Upper lobe of left lung (tissue), 6 donors: ENCODE results near the gene ALDH5A1. TPM values are rescaled to one million over a fixed set of nuclear protein-coding genes. Genes with fewer than 3 reads are reported as not detected.
A peak's percentile ranks its signal among the peaks of the same experiment; 100 is the strongest.

ENCODE experiments used
- ATAC-seq, 2 donors: fragments of 200-7000 bp; cut with Tn5 transposase; one replicate each; pipeline ENCODE4 v1.9.1; 2022; ENCODE audit warnings: mild to moderate bottlenecking in 2 of 2, moderate library complexity in 2 of 2; ENCODE audit not compliant: low FRiP score in 2 of 2
- DNase-seq, 2 donors: peaks; one replicate each; pipeline ENCODE4 v3.0.0-alpha.2; 2019 to 2020
- H3K27ac ChIP-seq, 4 donors: fragments of 200-600 bp; sonication (generic); one replicate each; pipeline ENCODE4 v1.5.1; 2016 to 2019
- H3K27me3 ChIP-seq, 4 donors: fragments of 200-600 bp; sonication (generic); one replicate each; pipeline ENCODE4 v1.5.1; 2017 to 2019
- H3K36me3 ChIP-seq, 4 donors: fragments of 200-600 bp; sonication (generic); one replicate each; pipeline ENCODE4 v1.5.1; 2016 to 2019
- H3K4me1 ChIP-seq, 4 donors: fragments of 200-600 bp; sonication (generic); one replicate each; pipeline ENCODE4 v1.5.1; 2018 to 2019
- H3K4me3 ChIP-seq, 4 donors: fragments of 200-600 bp; sonication (generic); one replicate each; pipeline ENCODE4 v1.5.1; 2017 to 2019; ENCODE audit warnings: mild to moderate bottlenecking in 2 of 4, moderate library complexity in 1 of 4
- H3K9me3 ChIP-seq, 4 donors: fragments of 200-600 bp; sonication (generic); one replicate each; pipeline ENCODE4 v1.5.1; 2018 to 2019
- EP300 ChIP-seq, 4 donors: sonication (generic); formaldehyde crosslinking; IDR thresholded peaks; one replicate each; pipeline ENCODE4 v1.5.1; 2017; ENCODE audit warnings: antibody characterized with exemption in 4 of 4, control low read depth in 2 of 4
- POLR2A ChIP-seq, 4 donors: fragments of 450-650 bp; IDR thresholded peaks; one replicate each; pipeline ENCODE4 v1.5.1; 2016 to 2017; ENCODE audit warnings: antibody characterized with exemption in 4 of 4, mild to moderate bottlenecking in 2 of 4
- POLR2AphosphoS5 ChIP-seq, 2 donors: sonication (generic); formaldehyde crosslinking; IDR thresholded peaks; one replicate each; pipeline ENCODE4 v1.5.1; 2017; ENCODE audit warnings: antibody characterized with exemption in 2 of 2
- WGBS, 2 donors: methylation state at CpG; one replicate each; pipeline ENCODE4 v1.1.5; 2017 to 2018; 5-methylcytosine and 5-hydroxymethylcytosine counted together
- total RNA-seq, 6 donors: library from RNA; depleted of rRNA in 4 of 6; stranded (reverse); fragments of >200 nt in 4 of 6; gene quantifications; one replicate each; pipeline versions ENCODE4 v1.1.0 to v1.2.1, GENCODE V29; 2016 to 2021
- TF ChIP-seq, protein P1 (sequence below), 6 experiments: fragments of 450-650 bp in 4 of 6; fragments of 200-600 bp in 2 of 6; sonication (generic) in 2 of 6; IDR thresholded peaks; one replicate each; pipeline ENCODE4 v1.5.1; 2016 to 2019; ENCODE audit warnings: antibody characterized with exemption in 6 of 6
- donor health status: DM: no; HTN: no; CAD: no; lungs with moderate emphysema.
- donor health status: DM: no; HTN: yes; CAD: no; lungs with severe emphysema.

Gene ALDH5A1
- total RNA-seq, 6 donors from 2014 or later: 7.3 to 21.1 (median 12.4) TPM

DNA sequence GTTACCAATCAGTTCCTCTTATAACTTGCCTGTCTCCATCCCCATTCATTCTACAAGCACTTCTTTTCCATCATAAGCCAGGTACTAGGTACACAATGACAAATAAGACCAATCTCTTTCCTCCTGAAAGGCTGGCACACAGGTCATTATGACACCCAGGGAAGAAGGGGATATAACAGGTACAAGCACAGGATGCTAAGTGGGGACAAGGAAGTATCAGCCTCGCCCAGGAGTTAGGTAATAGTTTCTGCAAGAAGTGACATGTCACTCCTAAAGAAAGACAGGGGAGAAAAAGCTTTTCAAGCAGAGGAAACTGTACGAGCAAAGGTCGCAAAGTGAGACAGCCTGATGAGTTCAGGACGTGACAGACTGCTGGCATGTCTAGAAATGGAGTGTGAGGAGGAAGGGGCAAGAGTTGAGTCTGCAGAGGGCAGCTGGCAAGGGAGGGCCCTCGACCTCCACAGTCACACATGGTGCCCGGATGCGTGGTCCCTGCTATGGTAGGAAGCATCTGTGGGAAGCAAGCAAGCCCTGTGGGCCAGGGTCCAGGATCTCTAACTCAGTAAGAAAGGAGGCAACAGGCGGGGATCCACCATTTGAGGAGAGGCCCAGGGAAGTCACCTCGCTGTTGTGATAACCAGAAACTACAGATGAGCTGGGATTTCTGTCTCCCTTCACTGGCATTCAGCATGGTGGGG, 45.8 kb upstream of the ALDH5A1 start:
- ATAC-seq (no peak), DNase-seq (no peak)
- 63 to 70% methylated on average over 9 of the region's 9 CpGs for WGBS, 2 donors

GRCh38 chr6:24451581-24452388, 43.0 kb upstream of the ALDH5A1 start:
- Histone ChIP-seq H3K9me3 (no peaks in the 10 kb centered on the region), H3K4me3 (no peak overlapping the region), H3K36me3 (no peaks in the 10 kb centered on the region), H3K4me1 (no peaks in the 10 kb centered on the region), H3K27me3 (no peaks in the 10 kb centered on the region), H3K27ac (peak overlapping the region in 3 of 4 donors; percentile 9 to 64 (median 46))
- 69% methylated on average over 13 of the region's 13 CpGs for WGBS, 2 donors
- TF ChIP-seq POLR2AphosphoS5 (IDR thresholded peaks at IDR 0.05): peak in 1 of 2 donors; percentile 36
- TF ChIP-seq EP300 (IDR thresholded peaks at IDR 0.05): peak in 1 of 4 donors; percentile 68
- TF ChIP-seq POLR2A (IDR thresholded peaks at IDR 0.05): no peak
- TF ChIP-seq, protein P1, sequence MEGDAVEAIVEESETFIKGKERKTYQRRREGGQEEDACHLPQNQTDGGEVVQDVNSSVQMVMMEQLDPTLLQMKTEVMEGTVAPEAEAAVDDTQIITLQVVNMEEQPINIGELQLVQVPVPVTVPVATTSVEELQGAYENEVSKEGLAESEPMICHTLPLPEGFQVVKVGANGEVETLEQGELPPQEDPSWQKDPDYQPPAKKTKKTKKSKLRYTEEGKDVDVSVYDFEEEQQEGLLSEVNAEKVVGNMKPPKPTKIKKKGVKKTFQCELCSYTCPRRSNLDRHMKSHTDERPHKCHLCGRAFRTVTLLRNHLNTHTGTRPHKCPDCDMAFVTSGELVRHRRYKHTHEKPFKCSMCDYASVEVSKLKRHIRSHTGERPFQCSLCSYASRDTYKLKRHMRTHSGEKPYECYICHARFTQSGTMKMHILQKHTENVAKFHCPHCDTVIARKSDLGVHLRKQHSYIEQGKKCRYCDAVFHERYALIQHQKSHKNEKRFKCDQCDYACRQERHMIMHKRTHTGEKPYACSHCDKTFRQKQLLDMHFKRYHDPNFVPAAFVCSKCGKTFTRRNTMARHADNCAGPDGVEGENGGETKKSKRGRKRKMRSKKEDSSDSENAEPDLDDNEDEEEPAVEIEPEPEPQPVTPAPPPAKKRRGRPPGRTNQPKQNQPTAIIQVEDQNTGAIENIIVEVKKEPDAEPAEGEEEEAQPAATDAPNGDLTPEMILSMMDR (IDR thresholded peaks at IDR 0.05): no peak
- DNase-seq: peak in 1 of 2 donors; percentile 79
- peak; percentile 39 to 76 for ATAC-seq

More for the DNA sequence above, 45.8 kb upstream of the ALDH5A1 start:
- no peaks in the 10 kb centered on the region for H3K27me3 ChIP-seq
- no peak overlapping the region for H3K4me3 ChIP-seq
- H3K27ac ChIP-seq: peak overlapping the region in 1 of 4 donors; percentile 61
- H3K36me3 ChIP-seq: no peaks in the 10 kb centered on the region
- TF ChIP-seq, protein P1 (IDR thresholded peaks at IDR 0.05): no peak
- TF ChIP-seq POLR2A (IDR thresholded peaks at IDR 0.05) (no peak), EP300 (IDR thresholded peaks at IDR 0.05) (no peak), POLR2AphosphoS5 (IDR thresholded peaks at IDR 0.05) (no peak)
- no peaks in the 10 kb centered on the region for H3K9me3 ChIP-seq
- no peaks in the 10 kb centered on the region for H3K4me1 ChIP-seq

- Histone ChIP-seq H3K4me3 (no peak overlapping the region), H3K27ac (no peak overlapping the region), H3K27me3 (no peaks in the 10 kb centered on the region), H3K36me3 (no peaks in the 10 kb centered on the region), H3K9me3 (no peaks in the 10 kb centered on the region), H3K4me1 (no peaks in the 10 kb centered on the region)
- WGBS, 2 donors: 93 to 98% methylated on average over 10 of the region's 10 CpGs
- TF ChIP-seq POLR2AphosphoS5 (IDR thresholded peaks at IDR 0.05): no peak
- no peak for TF ChIP-seq POLR2A (IDR thresholded peaks at IDR 0.05)
- TF ChIP-seq, protein P1 (IDR thresholded peaks at IDR 0.05): no peak
- no peak for TF ChIP-seq EP300 (IDR thresholded peaks at IDR 0.05)
- ATAC-seq: no peak
- DNase-seq: peak in 1 of 2 donors; percentile 67
These were observed 40.8 kb upstream of the ALDH5A1 start for GRCh38 chr6:24453921-24454320.

GRCh38 chr6:24454452-24454851, 40.3 kb upstream of the ALDH5A1 start:
- 90 to 93% methylated on average over 5 of the region's 5 CpGs for WGBS, 2 donors
- no peak overlapping the region for H3K27ac ChIP-seq
- no peaks in the 10 kb centered on the region for H3K9me3 ChIP-seq
- no peak for DNase-seq
- no peak overlapping the region for H3K4me3 ChIP-seq
- H3K36me3 ChIP-seq: no peaks in the 10 kb centered on the region
- H3K4me1 ChIP-seq: no peaks in the 10 kb centered on the region
- ATAC-seq: no peak
- H3K27me3 ChIP-seq: no peaks in the 10 kb centered on the region
- TF ChIP-seq POLR2A (IDR thresholded peaks at IDR 0.05) (no peak), POLR2AphosphoS5 (IDR thresholded peaks at IDR 0.05) (no peak)
- TF ChIP-seq, protein P1 (IDR thresholded peaks at IDR 0.05): no peak
